ENCODE results near the gene TACC2.

DNA sequence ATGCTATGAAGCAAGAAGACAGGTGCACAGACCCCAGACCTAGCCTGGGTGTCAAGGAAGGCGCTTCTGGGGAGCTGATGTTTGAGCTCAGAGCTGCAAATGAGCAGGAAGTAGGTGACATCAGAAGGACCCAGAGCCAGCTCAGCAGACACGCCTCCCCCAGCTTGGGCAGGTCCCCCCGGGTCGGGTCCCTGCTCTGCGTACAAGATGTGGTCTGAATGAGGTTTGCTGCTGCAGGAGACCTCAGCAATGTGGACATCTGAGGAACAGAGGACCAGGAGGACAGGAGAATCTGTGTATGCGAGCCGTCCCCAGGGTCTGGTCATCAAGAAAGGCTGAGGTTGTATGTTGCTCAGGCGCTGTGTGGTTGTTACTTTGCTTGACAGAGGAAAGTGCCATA, 51.8 kb downstream of the TACC2 start:
- TF ChIP-seq CTCF (conservative IDR thresholded peaks at IDR 0.05; ENCODE audit: low read length) (no peak), EZH2phosphoT487 (IDR thresholded peaks at IDR 0.05; ENCODE audit: borderline replicate concordance, low read depth, low read length) (no peak)

All from OCI-LY7 (cell line).